Dendritic cell treated with granulocyte-macrophage colony-stimulating factor and Interleukin-4, amounts not matched to agents 40 ng/mL and 50 ng/mL, for 4 days (primary cell): ENCODE results near the gene TSSK6.
A peak's percentile ranks its signal among the peaks of the same experiment; 100 is the strongest.

ENCODE experiments used
- H3K27ac Mint-ChIP-seq: one replicate; pipeline ENCODE4 v1.8.0; 2022; ENCODE audit warnings: mild to moderate bottlenecking, mixed read lengths
- H3K27me3 Mint-ChIP-seq: one replicate; pipeline ENCODE4 v1.8.0; 2022; ENCODE audit warnings: mild to moderate bottlenecking, mixed read lengths
- H3K36me3 Mint-ChIP-seq: one replicate; pipeline ENCODE4 v1.8.0; 2022; ENCODE audit warnings: low read depth, mixed read lengths
- H3K4me1 Mint-ChIP-seq: one replicate; pipeline ENCODE4 v1.8.0; 2022; ENCODE audit warnings: low read depth, mixed read lengths
- H3K4me3 Mint-ChIP-seq: one replicate; pipeline ENCODE4 v1.8.0; 2022; ENCODE audit warnings: mild to moderate bottlenecking, moderate library complexity, mixed read lengths
- H3K9me3 Mint-ChIP-seq: one replicate; pipeline ENCODE4 v1.8.0; 2022; ENCODE audit warnings: mixed read lengths
- intact Hi-C: fragments of 100-400 bp; cut with micrococcal nuclease; formaldehyde crosslinking; loops from one replicate; pipeline ENCODE4 v1.15.0; 2022

The TSSK6 gene

DNA sequence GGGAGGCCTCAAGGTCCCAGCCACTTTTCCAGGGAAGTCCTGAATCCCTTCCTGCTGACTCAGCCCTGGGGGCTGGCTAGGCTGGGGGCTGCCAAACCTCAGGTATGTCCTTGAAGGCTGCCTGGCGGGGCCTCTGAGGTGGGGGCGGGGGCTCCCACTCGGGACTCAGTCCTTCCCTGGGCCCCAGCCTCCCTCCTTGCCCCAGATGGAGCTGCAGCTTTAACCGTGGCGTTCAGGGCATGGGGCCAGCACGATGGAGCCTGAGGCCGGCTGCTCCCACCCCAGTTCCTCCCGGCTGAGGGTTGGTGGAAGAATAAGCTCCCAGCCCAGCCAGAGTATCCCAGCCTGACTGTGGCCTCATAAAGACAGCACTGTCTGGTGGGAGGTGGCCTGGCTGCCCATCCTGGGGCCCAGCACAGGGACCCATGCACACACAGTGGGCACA is 35.2 kb upstream of the TSSK6 start:
- intact Hi-C loops = no loop called here
- no peaks in the 10 kb centered on the region for H3K36me3 Mint-ChIP-seq
- no peaks in the 10 kb centered on the region for H3K9me3 Mint-ChIP-seq
- H3K27me3 Mint-ChIP-seq = peaks cover 9% of the 10 kb centered on the region
- H3K4me3 Mint-ChIP-seq = no peak overlapping the region
- no peak overlapping the region for H3K27ac Mint-ChIP-seq
- H3K4me1 Mint-ChIP-seq = peaks cover 9% of the 10 kb centered on the region

GRCh38 chr19:19549804-19550464 is 34.6 kb upstream of the TSSK6 start:
- Mint-ChIP-seq H3K4me1 (peaks cover 9% of the 10 kb centered on the region), H3K27me3 (peaks cover 9% of the 10 kb centered on the region)

GRCh38 chr19:19548915-19549759 is 33.8 kb upstream of the TSSK6 start:
- H3K4me3 Mint-ChIP-seq = no peak overlapping the region
- H3K27me3 Mint-ChIP-seq = peaks cover 9% of the 10 kb centered on the region
- H3K9me3 Mint-ChIP-seq = no peaks in the 10 kb centered on the region
- intact Hi-C loops = no loop called here
- H3K36me3 Mint-ChIP-seq = no peaks in the 10 kb centered on the region
- H3K4me1 Mint-ChIP-seq = peaks cover 9% of the 10 kb centered on the region
- no peak overlapping the region for H3K27ac Mint-ChIP-seq

More at GRCh38 chr19:19549804-19550464, 34.6 kb upstream of the TSSK6 start:
- intact Hi-C loops = no loop called here
- no peak overlapping the region for H3K27ac Mint-ChIP-seq
- H3K9me3 Mint-ChIP-seq = no peaks in the 10 kb centered on the region
- no peak overlapping the region for H3K4me3 Mint-ChIP-seq
- no peaks in the 10 kb centered on the region for H3K36me3 Mint-ChIP-seq

- Mint-ChIP-seq H3K27me3 (peaks cover 9% of the 10 kb centered on the region), H3K4me3 (no peak overlapping the region), H3K36me3 (no peaks in the 10 kb centered on the region), H3K27ac (no peak overlapping the region), H3K9me3 (no peaks in the 10 kb centered on the region), H3K4me1 (peaks cover 16% of the 10 kb centered on the region)
- intact Hi-C loops = no loop called here
Observed at GRCh38 chr19:19547674-19548336, 32.5 kb upstream of the TSSK6 start.

- no peaks in the 10 kb centered on the region for H3K9me3 Mint-ChIP-seq
- peaks cover 14% of the 10 kb centered on the region for H3K27me3 Mint-ChIP-seq
- no peaks in the 10 kb centered on the region for H3K36me3 Mint-ChIP-seq
- intact Hi-C loops = no loop called here
- no peak overlapping the region for H3K27ac Mint-ChIP-seq
- no peak overlapping the region for H3K4me3 Mint-ChIP-seq
- peaks cover 27% of the 10 kb centered on the region for H3K4me1 Mint-ChIP-seq
Observed at GRCh38 chr19:19546751-19547162, 31.4 kb upstream of the TSSK6 start.

GRCh38 chr19:19545707-19546106 is 30.4 kb upstream of the TSSK6 start:
- no peak overlapping the region for H3K27ac Mint-ChIP-seq
- no peak overlapping the region for H3K4me3 Mint-ChIP-seq
- peaks cover 22% of the 10 kb centered on the region for H3K27me3 Mint-ChIP-seq
- H3K36me3 Mint-ChIP-seq = no peaks in the 10 kb centered on the region
- intact Hi-C loops = no loop called here
- H3K9me3 Mint-ChIP-seq = no peaks in the 10 kb centered on the region
- peaks cover 34% of the 10 kb centered on the region for H3K4me1 Mint-ChIP-seq

DNA sequence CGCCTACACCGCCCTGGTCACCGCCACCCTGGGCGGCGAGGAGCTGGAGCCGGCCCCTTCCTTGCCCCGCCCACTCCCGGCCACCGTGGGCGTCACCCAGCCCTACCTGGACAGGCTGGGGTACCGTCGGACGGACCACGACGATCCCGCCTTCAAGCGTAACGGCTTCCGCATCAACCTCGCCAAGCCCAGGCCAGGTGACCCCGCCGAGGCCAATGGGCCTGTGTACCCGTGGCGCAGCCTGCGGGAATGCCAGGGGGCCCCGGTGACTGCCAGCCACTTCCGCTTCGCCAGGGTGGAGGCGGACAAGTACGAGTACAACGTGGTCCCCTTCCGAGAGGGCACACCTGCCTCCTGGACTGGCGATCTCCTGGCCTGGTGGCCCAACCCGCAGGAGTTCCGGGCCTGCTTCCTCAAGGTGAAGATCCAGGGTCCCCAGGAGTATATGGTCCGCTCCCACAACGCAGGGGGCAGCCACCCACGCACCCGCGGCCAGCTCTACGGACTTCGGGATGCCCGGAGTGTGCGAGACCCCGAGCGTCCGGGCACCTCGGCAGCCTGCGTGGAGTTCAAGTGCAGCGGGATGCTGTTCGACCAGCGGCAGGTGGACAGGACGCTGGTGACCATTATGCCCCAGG is 29.7 kb upstream of the TSSK6 start:
- intact Hi-C loops = no loop called here
- Mint-ChIP-seq H3K27ac (no peak overlapping the region), H3K4me3 (no peak overlapping the region), H3K27me3 (peaks cover 27% of the 10 kb centered on the region), H3K4me1 (peaks cover 38% of the 10 kb centered on the region), H3K9me3 (no peaks in the 10 kb centered on the region), H3K36me3 (no peaks in the 10 kb centered on the region)

GRCh38 chr19:19544257-19544953 is 29.1 kb upstream of the TSSK6 start:
- Mint-ChIP-seq H3K27me3 (peaks cover 32% of the 10 kb centered on the region), H3K4me3 (no peak overlapping the region)

GRCh38 chr19:19543640-19544039 is 28.3 kb upstream of the TSSK6 start:
- peaks cover 33% of the 10 kb centered on the region for H3K4me1 Mint-ChIP-seq
- no peaks in the 10 kb centered on the region for H3K9me3 Mint-ChIP-seq

More at GRCh38 chr19:19544257-19544953, 29.1 kb upstream of the TSSK6 start:
- no peaks in the 10 kb centered on the region for H3K9me3 Mint-ChIP-seq
- H3K4me1 Mint-ChIP-seq = peaks cover 35% of the 10 kb centered on the region
- intact Hi-C loops = no loop called here
- no peaks in the 10 kb centered on the region for H3K36me3 Mint-ChIP-seq
- no peak overlapping the region for H3K27ac Mint-ChIP-seq

GRCh38 chr19:19543101-19543500 is 27.8 kb upstream of the TSSK6 start:
- Mint-ChIP-seq H3K4me3 (no peak overlapping the region), H3K27ac (peak overlapping the region; percentile 63), H3K4me1 (peaks cover 37% of the 10 kb centered on the region), H3K9me3 (no peaks in the 10 kb centered on the region), H3K36me3 (no peaks in the 10 kb centered on the region), H3K27me3 (peaks cover 40% of the 10 kb centered on the region)
- intact Hi-C loops = no loop called here

More at GRCh38 chr19:19543640-19544039, 28.3 kb upstream of the TSSK6 start:
- intact Hi-C loops = no loop called here
- peaks cover 37% of the 10 kb centered on the region for H3K27me3 Mint-ChIP-seq
- H3K27ac Mint-ChIP-seq = peak overlapping the region; percentile 63
- no peak overlapping the region for H3K4me3 Mint-ChIP-seq
- no peaks in the 10 kb centered on the region for H3K36me3 Mint-ChIP-seq

GRCh38 chr19:19542507-19542906 is 27.2 kb upstream of the TSSK6 start:
- Mint-ChIP-seq H3K27ac (peak overlapping the region; percentile 63), H3K4me1 (peaks cover 42% of the 10 kb centered on the region), H3K9me3 (no peaks in the 10 kb centered on the region), H3K27me3 (peaks cover 44% of the 10 kb centered on the region), H3K36me3 (no peaks in the 10 kb centered on the region), H3K4me3 (no peak overlapping the region)
- intact Hi-C loops = no loop called here

DNA sequence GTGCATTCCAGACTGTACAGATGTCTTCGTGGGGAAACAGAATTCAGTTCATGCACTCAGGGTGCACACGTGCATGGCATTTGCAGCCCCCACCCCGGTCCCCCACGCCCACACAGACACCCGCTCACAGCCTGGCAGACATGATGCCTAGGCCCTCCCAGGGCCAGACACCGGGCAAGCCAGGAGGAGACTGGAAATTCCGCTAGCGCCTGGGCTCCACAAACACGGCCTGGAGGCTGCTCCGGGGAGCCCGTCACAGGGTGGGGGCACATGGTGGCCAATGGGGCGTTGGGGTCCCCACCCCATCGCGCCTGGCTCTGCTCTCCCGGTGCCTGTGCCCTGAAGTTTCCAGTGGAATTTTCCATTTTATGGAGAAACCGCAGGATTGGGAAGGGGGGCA is 26.3 kb upstream of the TSSK6 start:
- H3K36me3 Mint-ChIP-seq = no peaks in the 10 kb centered on the region
- intact Hi-C loops = no loop called here
- no peaks in the 10 kb centered on the region for H3K9me3 Mint-ChIP-seq
- no peak overlapping the region for H3K4me3 Mint-ChIP-seq
- H3K27me3 Mint-ChIP-seq = peaks cover 53% of the 10 kb centered on the region
- H3K4me1 Mint-ChIP-seq = peaks cover 43% of the 10 kb centered on the region
- no peak overlapping the region for H3K27ac Mint-ChIP-seq
